SKM-1 treated with dmso at 0.1 percent for 144 hours (cell line): ENCODE measurements around the gene CCDC3.
"Not testable (repeated sequence)": the region's sequence is repeated elsewhere in the genome, so short reads cannot be mapped to it uniquely, and the experiment has no call there.

Source experiments
- DNase-seq: peaks from one replicate; lab custom pipeline; 2025; ENCODE audit not compliant: unreplicated experiment; lab: John Stamatoyannopoulos, UW

CCDC3 gene

GRCh38 chr10:12896251-12896650 lies 105.3 kb downstream of the CCDC3 start:
- no peak for DNase-seq

- no peak for DNase-seq
Observed at GRCh38 chr10:12892924-12893323, 108.6 kb downstream of the CCDC3 start.

GRCh38 chr10:12890958-12891357 lies 110.6 kb downstream of the CCDC3 start:
- no peak for DNase-seq

- no peak for DNase-seq
Observed at GRCh38 chr10:12888470-12888869, 113.0 kb downstream of the CCDC3 start.

DNA sequence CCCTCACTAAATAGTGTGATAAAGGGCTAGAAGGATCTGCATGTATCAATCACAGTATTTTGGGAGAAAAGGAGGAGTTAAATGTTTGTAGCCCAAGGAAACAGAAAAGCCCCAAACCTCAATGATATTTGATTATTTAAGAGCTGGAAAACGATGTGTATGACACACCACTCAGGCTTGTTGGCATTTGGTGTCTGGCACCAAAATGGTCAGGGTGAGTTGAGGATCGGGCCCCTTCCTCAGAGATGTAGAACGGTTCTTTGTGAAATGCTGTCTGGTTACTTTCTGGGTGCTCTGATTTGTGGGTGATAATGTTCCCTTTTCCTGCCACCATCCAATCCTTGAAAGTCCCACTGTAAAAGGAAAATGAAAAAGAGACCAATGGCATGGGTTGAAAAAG lies 113.7 kb downstream of the CCDC3 start:
- no peak for DNase-seq

DNA sequence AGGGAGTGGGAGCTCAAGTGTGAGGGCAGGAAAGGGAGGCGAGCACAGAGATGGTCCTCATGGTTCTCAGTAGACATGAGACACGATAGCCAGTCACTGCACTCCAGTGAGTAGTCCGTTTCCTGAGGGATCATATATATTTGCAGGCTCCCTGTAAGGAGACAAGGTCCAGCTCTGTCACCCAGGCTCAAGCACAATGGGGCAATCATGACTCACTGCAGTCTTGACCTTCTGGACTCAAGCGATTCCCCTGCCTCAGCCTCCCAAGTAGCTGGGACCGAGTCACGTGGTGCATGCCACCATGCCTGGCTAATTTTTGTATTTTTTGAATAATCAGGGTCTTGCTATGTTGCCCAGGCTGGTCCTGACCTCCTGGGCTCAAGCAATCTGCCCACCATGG lies 116.7 kb downstream of the CCDC3 start:
- DNase-seq = no peak

DNA sequence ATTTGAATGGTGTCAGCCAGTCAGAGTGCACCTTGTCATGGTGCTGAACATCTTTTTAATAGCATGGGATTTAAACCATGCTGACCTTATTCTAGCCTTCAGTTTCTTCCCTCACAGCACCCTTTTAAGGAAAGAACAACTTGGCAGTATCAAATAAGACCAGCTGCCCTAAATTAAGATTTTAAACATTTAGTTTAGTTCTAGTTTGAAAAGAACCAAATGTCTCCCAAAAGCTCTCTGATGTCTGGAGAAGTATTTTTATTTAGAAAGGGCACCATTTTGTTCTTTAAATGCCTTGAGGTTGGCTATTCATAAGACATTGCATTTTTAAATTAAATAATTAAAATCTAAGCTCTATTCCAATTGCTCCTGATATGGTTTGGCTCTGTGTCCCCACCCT lies 121.1 kb downstream of the CCDC3 start:
- no peak for DNase-seq

- no peak for DNase-seq
Observed at GRCh38 chr10:12877150-12877549, 124.4 kb downstream of the CCDC3 start.

- DNase-seq = no peak
Observed at GRCh38 chr10:12876266-12876665, 125.2 kb downstream of the CCDC3 start.

- no peak for DNase-seq
Observed at GRCh38 chr10:12875100-12875499, 126.4 kb downstream of the CCDC3 start.

- no peak for DNase-seq
Observed at GRCh38 chr10:12874501-12874900, 127.0 kb downstream of the CCDC3 start.

- no peak for DNase-seq
Observed at GRCh38 chr10:12873172-12873571, 128.3 kb downstream of the CCDC3 start.

- DNase-seq = no peak
Observed at GRCh38 chr10:12872577-12872976, 128.9 kb downstream of the CCDC3 start.

DNA sequence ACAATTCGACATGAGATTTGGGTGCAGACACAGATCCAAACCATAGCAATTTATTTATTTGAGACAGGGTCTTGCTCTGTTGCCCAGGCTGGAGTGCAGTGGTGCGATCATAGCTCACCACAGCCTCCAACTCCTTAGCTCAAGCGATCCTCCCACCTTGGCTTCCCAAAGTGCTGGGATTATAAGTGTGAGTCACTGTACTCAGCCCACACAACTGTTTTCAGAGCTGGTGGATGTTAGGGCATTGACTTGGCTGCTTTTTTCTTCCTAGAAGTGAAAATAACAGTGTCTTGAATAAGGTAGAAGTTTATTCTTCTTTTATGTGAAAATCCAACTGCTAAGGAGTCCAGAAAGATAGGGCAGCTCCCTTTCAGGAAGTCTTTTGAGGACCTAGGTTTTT lies 132.1 kb downstream of the CCDC3 start:
- DNase-seq = no peak

DNA sequence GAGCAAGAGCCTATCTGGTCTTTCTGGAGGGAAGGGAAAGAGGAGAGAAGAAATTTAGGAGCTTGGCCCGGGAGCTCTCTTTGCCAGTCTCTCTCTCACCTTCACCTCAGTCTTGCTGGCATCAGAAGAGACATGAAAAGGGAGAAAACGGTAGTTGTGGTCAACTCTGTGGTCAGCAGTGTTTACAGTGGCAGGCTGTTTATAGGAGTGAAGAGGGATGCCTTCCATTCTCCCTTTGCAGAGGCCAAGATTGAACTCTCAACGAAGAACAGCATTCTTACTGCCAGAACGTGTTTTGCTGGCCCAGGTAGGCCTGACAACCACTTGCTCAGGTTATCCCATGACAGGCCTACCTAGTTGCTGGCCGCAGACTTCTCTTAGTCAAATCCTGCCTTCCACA lies 133.3 kb downstream of the CCDC3 start:
- peak; percentile 0 for DNase-seq

DNA sequence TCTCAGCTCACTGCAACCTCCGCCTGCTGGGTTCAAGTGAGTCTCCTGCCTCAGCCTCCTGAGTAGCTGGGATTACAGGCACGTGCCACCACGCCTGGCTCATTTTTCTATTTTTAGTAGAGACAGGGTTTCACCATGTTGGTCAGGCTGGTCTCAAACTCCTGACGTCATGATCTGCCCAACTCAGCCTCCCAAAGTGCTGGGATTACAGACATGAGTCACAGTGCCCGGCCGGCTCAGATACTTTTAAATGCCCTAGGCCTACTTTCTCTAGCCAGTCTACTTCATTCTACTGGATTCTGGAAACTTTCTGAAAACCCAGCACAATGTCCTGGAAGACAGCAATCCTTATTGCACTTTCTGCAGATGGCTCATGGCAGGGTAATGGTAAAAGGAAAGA lies 136.0 kb downstream of the CCDC3 start:
- not testable (repeated sequence) for DNase-seq

GRCh38 chr10:12862459-12862858 lies 139.1 kb downstream of the CCDC3 start:
- DNase-seq = no peak

DNA sequence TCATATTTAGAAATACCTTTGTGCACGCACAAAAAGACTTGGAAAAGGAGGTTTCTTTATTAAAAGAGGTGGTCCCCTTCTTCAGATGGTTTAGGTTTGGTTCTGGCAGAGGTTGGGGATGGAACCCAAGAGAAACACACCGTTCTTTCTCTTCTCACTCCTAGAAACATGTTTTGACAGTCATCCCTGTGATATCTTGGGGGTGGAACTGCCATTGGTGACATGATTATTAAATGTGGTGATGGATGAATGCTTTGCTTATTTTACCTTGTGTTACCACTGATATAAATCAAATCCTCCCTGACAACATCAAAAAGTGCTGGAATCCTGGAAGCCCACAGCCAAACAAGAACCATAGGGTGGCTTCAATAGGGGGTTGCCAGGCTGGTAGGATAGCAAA lies 146.5 kb downstream of the CCDC3 start:
- no peak for DNase-seq

- DNase-seq = no peak
Observed at GRCh38 chr10:12852687-12853086, 148.8 kb downstream of the CCDC3 start.

GRCh38 chr10:12849319-12850181 lies 152.0 kb downstream of the CCDC3 start:
- DNase-seq = no peak

- DNase-seq = no peak
Observed at GRCh38 chr10:12848439-12849173, 152.9 kb downstream of the CCDC3 start.

GRCh38 chr10:12847361-12847975 lies 154.0 kb downstream of the CCDC3 start:
- peak; percentile 1 for DNase-seq
